Cardiac muscle cell (in vitro differentiated cells and primary cell): ENCODE measurements around the gene ALDH1A3. TPM values are rescaled to one million over a fixed set of nuclear protein-coding genes. Genes with fewer than 3 reads are reported as not detected.

ENCODE experiments used
- DNase-seq, 2 donors: peaks; one replicate each; pipeline versions ENCODE4 v3.0.0 to v3.0.0-alpha.2; 2010 to 2017; ENCODE audit warnings: low read depth in 1 of 2, low spot score in 1 of 2
- H3K27ac ChIP-seq: fragments of 200-600 bp; sonication (generic); 2 replicates; pipeline ENCODE4 v1.5.1; 2016
- H3K27me3 ChIP-seq: fragments of 200-600 bp; sonication (generic); 2 replicates; pipeline ENCODE4 v1.6.0; 2016; ENCODE audit warnings: control low read depth
- H3K36me3 ChIP-seq: fragments of 200-600 bp; sonication (generic); 2 replicates; pipeline ENCODE4 v1.5.1; 2016; ENCODE audit warnings: control low read depth
- H3K4me1 ChIP-seq: fragments of 200-600 bp; sonication (generic); 2 replicates; pipeline ENCODE4 v1.8.1; 2017; ENCODE audit warnings: low read depth, mild to moderate bottlenecking, mixed run types
- H3K4me3 ChIP-seq: fragments of 200-600 bp; sonication (generic); 2 replicates; pipeline ENCODE4 v1.5.1; 2016; ENCODE audit warnings: mild to moderate bottlenecking
- H3K9me3 ChIP-seq: fragments of 200-600 bp; sonication (generic); 2 replicates; pipeline ENCODE4 v1.5.1; 2017; ENCODE audit warnings: low read depth, mild to moderate bottlenecking, control low read depth
- polyA plus RNA-seq: library from polyadenylated mRNA; unstranded; fragments of >200 nt; fragmentation: Nextera tagmentation; extraction: Ambion mirVana; gene quantifications from 2 replicates; pipeline ENCODE4 v1.2.1, GENCODE V29; 2016
- total RNA-seq: library from RNA; depleted of rRNA; stranded (reverse); fragments of >200 nt; gene quantifications from 2 replicates; pipeline ENCODE4 v1.2.3, GENCODE V29; 2016
- TF ChIP-seq, protein P1 (sequence below): IDR thresholded peaks from 2 replicates; pipeline ENCODE4 v1.5.1; 2012; ENCODE audit warnings: low read depth, mild to moderate bottlenecking, low read length

The ALDH1A3 gene
- total and polyA plus RNA-seq, 2 experiments from 2014 or later, result 0.28 TPM; not detected in 1

DNA sequence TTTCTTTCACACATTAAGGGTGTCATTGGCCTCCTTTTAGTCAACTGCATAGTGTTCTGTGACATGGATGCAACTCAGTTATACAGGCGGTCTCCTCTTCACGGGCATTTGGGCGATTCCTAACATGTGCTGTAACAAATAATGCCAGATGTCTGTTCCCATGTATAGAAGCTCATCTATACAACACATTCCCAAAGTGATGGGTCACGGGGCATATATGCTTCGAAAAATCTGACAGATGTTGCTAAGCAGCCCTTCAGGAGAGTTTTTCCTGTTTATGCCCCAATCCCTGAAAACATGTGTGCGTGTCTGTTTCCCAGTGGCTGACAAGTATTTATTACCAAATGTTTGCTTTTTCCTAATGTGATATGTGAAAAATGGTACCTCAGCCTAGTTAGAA lies 65.4 kb downstream of the ALDH1A3 start:
- H3K27me3 ChIP-seq, result no peaks in the 10 kb centered on the region
- H3K4me3 ChIP-seq, result no peak overlapping the region
- H3K9me3 ChIP-seq, result no peaks in the 10 kb centered on the region
- no peaks in the 10 kb centered on the region for H3K4me1 ChIP-seq
- DNase-seq, result no peak
- TF ChIP-seq, protein P1, sequence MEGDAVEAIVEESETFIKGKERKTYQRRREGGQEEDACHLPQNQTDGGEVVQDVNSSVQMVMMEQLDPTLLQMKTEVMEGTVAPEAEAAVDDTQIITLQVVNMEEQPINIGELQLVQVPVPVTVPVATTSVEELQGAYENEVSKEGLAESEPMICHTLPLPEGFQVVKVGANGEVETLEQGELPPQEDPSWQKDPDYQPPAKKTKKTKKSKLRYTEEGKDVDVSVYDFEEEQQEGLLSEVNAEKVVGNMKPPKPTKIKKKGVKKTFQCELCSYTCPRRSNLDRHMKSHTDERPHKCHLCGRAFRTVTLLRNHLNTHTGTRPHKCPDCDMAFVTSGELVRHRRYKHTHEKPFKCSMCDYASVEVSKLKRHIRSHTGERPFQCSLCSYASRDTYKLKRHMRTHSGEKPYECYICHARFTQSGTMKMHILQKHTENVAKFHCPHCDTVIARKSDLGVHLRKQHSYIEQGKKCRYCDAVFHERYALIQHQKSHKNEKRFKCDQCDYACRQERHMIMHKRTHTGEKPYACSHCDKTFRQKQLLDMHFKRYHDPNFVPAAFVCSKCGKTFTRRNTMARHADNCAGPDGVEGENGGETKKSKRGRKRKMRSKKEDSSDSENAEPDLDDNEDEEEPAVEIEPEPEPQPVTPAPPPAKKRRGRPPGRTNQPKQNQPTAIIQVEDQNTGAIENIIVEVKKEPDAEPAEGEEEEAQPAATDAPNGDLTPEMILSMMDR, result no peak
- H3K36me3 ChIP-seq, result no peaks in the 10 kb centered on the region
- no peak overlapping the region for H3K27ac ChIP-seq

DNA sequence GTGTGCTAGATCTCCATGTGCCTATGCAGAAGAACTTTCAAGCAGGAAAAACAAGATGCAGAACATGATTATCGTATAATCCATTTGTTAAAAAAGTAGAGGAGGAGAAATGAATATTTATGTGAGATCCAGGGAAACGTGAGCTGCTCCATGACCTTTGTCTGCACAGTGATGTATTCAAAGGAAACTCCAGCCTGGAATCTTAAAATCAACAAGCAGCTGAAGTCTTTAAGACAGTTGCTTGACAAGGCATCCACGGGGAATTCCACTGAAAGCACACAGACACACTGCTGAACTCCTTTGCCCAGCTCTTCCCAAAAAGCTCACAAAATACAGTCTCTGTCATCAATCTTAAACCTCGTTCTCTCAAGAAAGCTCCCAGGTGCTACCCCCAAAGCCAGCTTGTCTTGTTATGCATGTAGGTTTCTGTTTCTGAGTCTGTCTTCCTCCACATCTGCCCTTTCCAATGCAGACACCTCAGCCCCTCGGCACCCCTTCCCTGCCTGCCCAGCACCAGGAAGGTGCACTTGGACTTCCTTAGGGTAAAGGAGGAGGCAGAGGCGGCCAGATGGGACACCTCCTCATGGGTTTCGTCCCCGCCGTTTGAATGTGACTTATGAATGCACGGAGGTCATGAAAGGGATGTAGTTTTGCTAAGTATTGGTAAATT lies 68.3 kb downstream of the ALDH1A3 start:
- TF ChIP-seq, protein P1, result no peak
- H3K4me3 ChIP-seq, result no peak overlapping the region
- H3K36me3 ChIP-seq, result no peaks in the 10 kb centered on the region
- no peaks in the 10 kb centered on the region for H3K27me3 ChIP-seq
- H3K27ac ChIP-seq, result no peak overlapping the region
- no peaks in the 10 kb centered on the region for H3K4me1 ChIP-seq
- DNase-seq, result no peak
- no peaks in the 10 kb centered on the region for H3K9me3 ChIP-seq

DNA sequence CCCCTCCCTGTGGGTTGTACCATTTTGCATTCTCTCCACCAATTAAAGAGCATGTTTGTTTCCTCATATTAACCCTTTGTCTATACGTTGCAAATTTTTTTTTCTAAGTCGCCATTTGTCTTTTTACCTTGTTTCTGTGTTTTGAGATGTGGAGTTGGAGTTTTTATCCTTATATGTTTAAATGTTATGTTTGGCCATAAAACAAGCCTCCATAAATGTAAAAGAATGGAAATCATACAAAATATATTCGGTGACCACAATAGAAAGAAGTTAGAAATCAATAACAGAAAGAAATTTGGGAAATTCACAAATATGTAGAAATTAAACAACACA lies 68.8 kb downstream of the ALDH1A3 start:
- Histone ChIP-seq H3K36me3 (no peaks in the 10 kb centered on the region), H3K27ac (no peak overlapping the region), H3K4me3 (no peak overlapping the region), H3K27me3 (no peaks in the 10 kb centered on the region), H3K9me3 (no peaks in the 10 kb centered on the region), H3K4me1 (no peaks in the 10 kb centered on the region)
- DNase-seq, result no peak
- TF ChIP-seq, protein P1, result no peak

DNA sequence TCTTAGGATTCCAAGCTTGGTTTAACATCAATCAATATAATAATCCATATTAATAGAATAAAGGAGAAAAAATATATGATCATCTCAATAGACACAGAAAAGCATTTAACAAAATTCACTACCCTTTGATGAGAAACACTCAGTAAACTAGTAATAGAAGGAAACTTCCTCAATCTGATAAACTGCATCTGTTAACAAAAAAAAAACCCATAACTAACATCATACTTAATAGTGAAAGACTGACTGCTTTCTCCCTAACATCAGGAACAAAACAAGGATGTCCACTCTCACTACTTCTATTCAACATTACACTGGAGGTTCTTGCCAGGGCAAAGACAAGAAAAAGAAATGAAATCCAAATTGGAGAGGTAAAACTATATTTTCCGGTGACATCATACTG lies 70.1 kb downstream of the ALDH1A3 start:
- Histone ChIP-seq H3K36me3 (no peaks in the 10 kb centered on the region), H3K4me3 (no peak overlapping the region), H3K27me3 (no peaks in the 10 kb centered on the region), H3K27ac (no peak overlapping the region), H3K9me3 (no peaks in the 10 kb centered on the region), H3K4me1 (no peaks in the 10 kb centered on the region)
- DNase-seq, result no peak
- TF ChIP-seq, protein P1, result no peak

DNA sequence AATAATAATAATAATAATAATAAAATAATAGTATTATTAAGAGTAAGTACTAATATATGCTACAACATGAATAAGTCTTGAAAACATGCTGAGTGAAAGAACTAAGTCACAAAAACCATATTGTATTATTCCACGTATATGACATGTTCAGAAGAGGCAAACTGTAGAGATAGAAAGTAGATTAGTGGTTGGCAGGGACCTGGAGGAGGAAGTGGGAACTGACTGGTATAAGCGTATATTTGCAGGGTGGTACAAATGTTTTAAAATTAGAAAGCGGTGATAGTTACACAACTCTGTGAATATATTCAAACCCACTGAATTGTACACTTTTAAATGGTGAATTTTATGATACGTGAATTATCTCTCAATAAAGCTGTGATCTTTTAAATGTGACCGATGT lies 72.3 kb downstream of the ALDH1A3 start:
- Histone ChIP-seq H3K27ac (no peak overlapping the region), H3K4me3 (no peak overlapping the region), H3K9me3 (no peaks in the 10 kb centered on the region), H3K27me3 (no peaks in the 10 kb centered on the region), H3K36me3 (no peaks in the 10 kb centered on the region), H3K4me1 (no peaks in the 10 kb centered on the region)
- TF ChIP-seq, protein P1, result no peak
- no peak for DNase-seq
